ENCODE results near the gene ASPHD2. TPM values are rescaled to one million over a fixed set of nuclear protein-coding genes. Genes with fewer than 3 reads are reported as not detected.

Gene ASPHD2
- total RNA-seq, 1 experiment from 2014 or later = 7.1 TPM

DNA sequence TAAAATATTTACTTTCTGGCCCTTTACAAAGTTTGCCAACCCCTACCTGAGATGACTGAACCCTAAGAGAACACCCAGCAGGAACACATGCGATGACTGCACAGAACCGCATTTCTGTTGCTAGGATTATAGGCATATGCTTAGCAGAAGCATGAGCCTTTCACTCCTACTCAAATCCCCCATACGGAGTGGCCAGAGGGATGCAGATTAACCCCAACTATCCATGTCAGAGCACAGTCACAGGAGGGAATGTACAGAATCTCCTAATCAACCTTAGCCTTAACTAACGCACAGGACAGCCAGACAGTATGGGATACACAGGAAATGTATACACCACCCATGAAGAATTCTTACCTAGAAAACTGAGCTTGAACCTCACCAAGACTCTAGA, 48.3 kb downstream of the ASPHD2 start:
- H3K4ac ChIP-seq (ENCODE audit: low read depth, low read length) = no peak overlapping the region
- H3K4me1 ChIP-seq (ENCODE audit: insufficient read depth, low read length) = no peaks in the 10 kb centered on the region; the same call in 1 of the 2 replicates
- H4K20me1 ChIP-seq (ENCODE audit: control insufficient read depth, insufficient read depth, insufficient read length) = no peaks in the 10 kb centered on the region
- TF ChIP-seq, protein P1, sequence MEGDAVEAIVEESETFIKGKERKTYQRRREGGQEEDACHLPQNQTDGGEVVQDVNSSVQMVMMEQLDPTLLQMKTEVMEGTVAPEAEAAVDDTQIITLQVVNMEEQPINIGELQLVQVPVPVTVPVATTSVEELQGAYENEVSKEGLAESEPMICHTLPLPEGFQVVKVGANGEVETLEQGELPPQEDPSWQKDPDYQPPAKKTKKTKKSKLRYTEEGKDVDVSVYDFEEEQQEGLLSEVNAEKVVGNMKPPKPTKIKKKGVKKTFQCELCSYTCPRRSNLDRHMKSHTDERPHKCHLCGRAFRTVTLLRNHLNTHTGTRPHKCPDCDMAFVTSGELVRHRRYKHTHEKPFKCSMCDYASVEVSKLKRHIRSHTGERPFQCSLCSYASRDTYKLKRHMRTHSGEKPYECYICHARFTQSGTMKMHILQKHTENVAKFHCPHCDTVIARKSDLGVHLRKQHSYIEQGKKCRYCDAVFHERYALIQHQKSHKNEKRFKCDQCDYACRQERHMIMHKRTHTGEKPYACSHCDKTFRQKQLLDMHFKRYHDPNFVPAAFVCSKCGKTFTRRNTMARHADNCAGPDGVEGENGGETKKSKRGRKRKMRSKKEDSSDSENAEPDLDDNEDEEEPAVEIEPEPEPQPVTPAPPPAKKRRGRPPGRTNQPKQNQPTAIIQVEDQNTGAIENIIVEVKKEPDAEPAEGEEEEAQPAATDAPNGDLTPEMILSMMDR (conservative IDR thresholded peaks at IDR 0.05) = no peak
- no peaks in the 10 kb centered on the region for H3K9me3 ChIP-seq (ENCODE audit: control insufficient read depth, low read depth, low read length)
- H3K18ac ChIP-seq (ENCODE audit: insufficient read length, low read depth, low read length) = no peak overlapping the region
- no peaks in the 10 kb centered on the region for H3K23me2 ChIP-seq (ENCODE audit: insufficient read length, low read depth, low read length, poor library complexity, severe bottlenecking)
- Mint-ChIP-seq H3K9me3 (no peaks in the 10 kb centered on the region), H3K27ac (no peak overlapping the region), H3K4me3 (no peak overlapping the region), H3K4me1 (peaks cover 24 to 26% of the 10 kb centered on the region in 2 experiments), H3K27me3 (ENCODE audit: low read depth) (no peaks in the 10 kb centered on the region), H3K36me3 (ENCODE audit: insufficient read depth in 1 of 3, low read depth in 3 of 3) (peaks cover 17 to 69% (median 55%) of the 10 kb centered on the region in 3 experiments; a peak in 6 of 7 replicates)
- no peak overlapping the region for H3K56ac ChIP-seq (ENCODE audit: insufficient read length, low read depth, low read length)
- no peak overlapping the region for H4K5ac ChIP-seq (ENCODE audit: insufficient read length, low read depth, low read length)
- peaks cover 6% of the 10 kb centered on the region for H3K79me1 ChIP-seq (ENCODE audit: insufficient read depth, low read depth, low read length, poor library complexity, severe bottlenecking)
- no peak for DNase-seq
- no peak overlapping the region for H2BK20ac ChIP-seq (ENCODE audit: low read depth, low read length, poor library complexity, severe bottlenecking)
- H2BK15ac ChIP-seq (ENCODE audit: low read depth, low read length) = no peak overlapping the region
- no peak overlapping the region for H2AFZ ChIP-seq (ENCODE audit: low read length)
- no peak overlapping the region for H4K8ac ChIP-seq (replicated peaks; ENCODE audit: insufficient read length, low read depth, low read length)
- H3K79me2 ChIP-seq (ENCODE audit: insufficient read depth, low read length) = peaks cover 2% of the 10 kb centered on the region; the same call in 1 of the 2 replicates
- no peak overlapping the region for H2BK120ac ChIP-seq (ENCODE audit: low read depth, low read length, poor library complexity, severe bottlenecking)
- no peak overlapping the region for H2BK12ac ChIP-seq (ENCODE audit: insufficient read length, low read depth, low read length)
- H3K14ac ChIP-seq (ENCODE audit: insufficient read depth, low read length) = no peak overlapping the region
- H3K27me3 ChIP-seq (ENCODE audit: insufficient read depth, low read length) = no peaks in the 10 kb centered on the region
- no CpG with 5 or more reads among the region's 4 CpGs for WGBS (ENCODE audit: extremely low coverage, insufficient read length, low lambda C conversion rate)
- no peak overlapping the region for H4K91ac ChIP-seq (ENCODE audit: insufficient read length, low read depth, low read length)
- no peak overlapping the region for H3K23ac ChIP-seq (ENCODE audit: insufficient read length, low read depth, low read length)
- no peak overlapping the region for H3T11ph ChIP-seq (ENCODE audit: low read length)
- no peak overlapping the region for H3K27ac ChIP-seq (ENCODE audit: insufficient read length, low read depth, low read length)
- H3K4me2 ChIP-seq (ENCODE audit: insufficient read depth, insufficient read length, low read length) = no peak overlapping the region
- no peak overlapping the region for H3K9ac ChIP-seq (ENCODE audit: extremely low read depth, insufficient read length, low read length)
- H2BK5ac ChIP-seq (ENCODE audit: insufficient read length, low read length) = no peak overlapping the region
- no peak overlapping the region for H2AK5ac ChIP-seq (ENCODE audit: insufficient read length, low read length)
